H1 (cell line): ENCODE data around the gene MACF1. TPM values are rescaled to one million over a fixed set of nuclear protein-coding genes. Genes with fewer than 3 reads are reported as not detected.

Experiments
- CTCF ChIA-PET: fragments of 300-600 bp; sonication (Branson Sonifier 250); formaldehyde crosslinking; loops from one replicate; lab custom pipeline; 2021; ENCODE audit not compliant: partially characterized antibody; lab: Charles Lee
- POLR2A ChIA-PET: fragments of 300-600 bp; sonication (Branson Sonifier 250); formaldehyde crosslinking; loops from one replicate; lab custom pipeline; 2021; ENCODE audit warnings: inconsistent platforms; ENCODE audit not compliant: partially characterized antibody; lab: Charles Lee
- DNase-seq, 2 experiments: peaks; one replicate each; pipeline versions ENCODE4 v3.0.0 to v3.0.0-alpha.2; 2010 to 2022; ENCODE audit warnings: low spot score in 2 of 2, low read depth in 1 of 2, mixed read lengths in 1 of 2
- FAIRE-seq: peaks from 2 replicates; lab custom pipeline; 2011; peaks lifted over from hg19 to GRCh38; lab: Jason Lieb, UNC
- H2AFZ ChIP-seq: 2 replicates; pipeline ENCODE4 v1.8.1; 2012; ENCODE audit warnings: low read length, inconsistent platforms
- H2AK5ac ChIP-seq: 2 replicates; pipeline ENCODE4 v1.6.1; 2013; ENCODE audit warnings: low read depth, low read length
- H2BK120ac ChIP-seq: replicated peaks from 2 replicates; pipeline ENCODE3; 2013; ENCODE audit warnings: low read depth, low read length, inconsistent platforms
- H2BK12ac ChIP-seq: 2 replicates; pipeline ENCODE4 v1.6.1; 2013; ENCODE audit warnings: low read depth, low read length
- H2BK15ac ChIP-seq: 2 replicates; pipeline ENCODE4 v1.6.1; 2013; ENCODE audit warnings: low read length
- H2BK20ac ChIP-seq: 2 replicates; pipeline ENCODE4 v1.6.1; 2013; ENCODE audit warnings: low read length
- H2BK5ac ChIP-seq: 2 replicates; pipeline ENCODE4 v1.6.1; 2013; ENCODE audit warnings: low read depth, low read length
- H3K14ac ChIP-seq: 2 replicates; pipeline ENCODE4 v1.6.1; 2013; ENCODE audit warnings: inconsistent platforms; ENCODE audit not compliant: insufficient read length
- H3K18ac ChIP-seq: 2 replicates; pipeline ENCODE4 v1.6.1; 2013; ENCODE audit warnings: low read length; ENCODE audit errors: extremely low read depth
- H3K23ac ChIP-seq: 2 replicates; pipeline ENCODE4 v1.6.1; 2013; ENCODE audit warnings: inconsistent platforms; ENCODE audit not compliant: insufficient read length
- H3K23me2 ChIP-seq: 2 replicates; pipeline ENCODE4 v1.6.1; 2013; ENCODE audit warnings: low read depth, low read length
- H3K27ac ChIP-seq: 2 replicates; pipeline ENCODE4 v1.6.1; 2011; ENCODE audit warnings: low read depth, low read length, inconsistent platforms
- H3K27me3 ChIP-seq, 4 experiments: replicated peaks in 1 of 4; 1 replicate in 1 of 4; 2 replicates in 3 of 4; pipeline versions ENCODE4 v1.6.1 to v1.8.1; 2011 to 2013; ENCODE audit warnings: low read length in 3 of 4, mild to moderate bottlenecking in 3 of 4, inconsistent platforms in 2 of 4, mixed read lengths in 2 of 4, moderate library complexity in 1 of 4; ENCODE audit not compliant: control insufficient read depth in 3 of 4, insufficient read depth in 3 of 4; ENCODE audit errors: extremely low read depth in 1 of 4
- H3K36me3 ChIP-seq, 4 experiments: 2 replicates each; pipeline versions ENCODE4 v1.6.1 to v1.8.1; 2011 to 2013; ENCODE audit warnings: mild to moderate bottlenecking in 4 of 4, low read length in 3 of 4, moderate library complexity in 2 of 4, control low read depth in 1 of 4, inconsistent platforms in 1 of 4; ENCODE audit not compliant: insufficient read depth in 4 of 4, control insufficient read depth in 2 of 4
- H3K4ac ChIP-seq: replicated peaks from 2 replicates; pipeline ENCODE3; 2013; ENCODE audit warnings: low read length, low read depth, mixed read lengths, inconsistent platforms; ENCODE audit not compliant: insufficient read length
- H3K4me1 ChIP-seq, 4 experiments: replicated peaks in 1 of 4; 1 replicate in 1 of 4; 2 replicates in 3 of 4; pipeline versions ENCODE4 v1.6.1 to v1.8.1; 2011 to 2013; ENCODE audit warnings: low read length in 3 of 4, inconsistent platforms in 2 of 4, mixed read lengths in 1 of 4; ENCODE audit not compliant: insufficient read depth in 4 of 4, control insufficient read depth in 3 of 4
- H3K4me2 ChIP-seq, 2 experiments: 2 replicates each; pipeline versions ENCODE4 v1.6.1 to v1.8.1; 2011 to 2013; ENCODE audit warnings: low read depth in 2 of 2, low read length in 2 of 2, control low read depth in 1 of 2, inconsistent platforms in 1 of 2, mild to moderate bottlenecking in 1 of 2; ENCODE audit not compliant: insufficient read depth in 1 of 2
- H3K4me3 ChIP-seq, 4 experiments: fragments of 200-600, 300-600 bp in 1 of 4; sonication (generic), shearing (Covaris generic), sonication (Bioruptor Twin) in 1 of 4; 2 replicates each; pipeline versions ENCODE4 v1.5.1 to v1.8.1; 2011 to 2016; ENCODE audit warnings: low read length in 4 of 4, low read depth in 3 of 4, control low read depth in 2 of 4, inconsistent platforms in 2 of 4, mild to moderate bottlenecking in 2 of 4, mixed read lengths in 1 of 4, moderate library complexity in 1 of 4; ENCODE audit not compliant: insufficient read depth in 2 of 4; ENCODE audit errors: extremely low read depth in 1 of 4
- H3K56ac ChIP-seq: replicated peaks from 2 replicates; pipeline ENCODE3; 2013; ENCODE audit warnings: low read depth, mild to moderate bottlenecking, mixed read lengths, low read length, inconsistent platforms; ENCODE audit not compliant: insufficient read length
- H3K79me1 ChIP-seq: 2 replicates; pipeline ENCODE4 v1.6.1; 2013; ENCODE audit warnings: low read depth, low read length, control low read depth
- H3K79me2 ChIP-seq, 2 experiments: 2 replicates each; pipeline versions ENCODE4 v1.6.1 to v1.8.1; 2012 to 2013; ENCODE audit warnings: low read length in 2 of 2, mild to moderate bottlenecking in 2 of 2, inconsistent platforms in 1 of 2; ENCODE audit not compliant: insufficient read depth in 2 of 2, control insufficient read depth in 1 of 2
- H3K9ac ChIP-seq, 4 experiments: replicated peaks in 1 of 4; 1 replicate in 1 of 4; 2 replicates in 3 of 4; pipeline versions ENCODE4 v1.6.1 to v1.8.1; 2011 to 2013; ENCODE audit warnings: low read depth in 3 of 4, low read length in 3 of 4, control low read depth in 2 of 4, mild to moderate bottlenecking in 2 of 4, moderate library complexity in 2 of 4, inconsistent platforms in 1 of 4; ENCODE audit errors: extremely low read depth in 1 of 4
- H3K9me3 ChIP-seq, 2 experiments: 2 replicates each; pipeline versions ENCODE4 v1.6.1 to v1.8.1; 2012 to 2013; ENCODE audit warnings: mild to moderate bottlenecking in 2 of 2, moderate library complexity in 2 of 2, control low read depth in 1 of 2, inconsistent platforms in 1 of 2, low read depth in 1 of 2, low read length in 1 of 2, mixed read lengths in 1 of 2; ENCODE audit not compliant: insufficient read depth in 2 of 2
- H4K20me1 ChIP-seq, 2 experiments: replicated peaks in 1 of 2; 2 replicates each; pipeline versions ENCODE3 to v1.8.1; 2011 to 2013; ENCODE audit warnings: inconsistent platforms in 2 of 2, low read length in 2 of 2, mild to moderate bottlenecking in 1 of 2; ENCODE audit not compliant: insufficient read depth in 2 of 2, control insufficient read depth in 1 of 2
- H4K5ac ChIP-seq: 2 replicates; pipeline ENCODE4 v1.6.1; 2013; ENCODE audit warnings: low read length, low read depth, mixed read lengths, inconsistent platforms; ENCODE audit not compliant: insufficient read length
- H4K8ac ChIP-seq: 2 replicates; pipeline ENCODE4 v1.8.0; 2013; ENCODE audit warnings: mild to moderate bottlenecking, moderate library complexity, low read length, inconsistent platforms; ENCODE audit not compliant: insufficient read depth; ENCODE audit errors: extremely low read depth
- H4K91ac ChIP-seq: replicated peaks from 2 replicates; pipeline ENCODE3; 2013; ENCODE audit warnings: low read length, mixed read lengths, inconsistent platforms; ENCODE audit not compliant: insufficient read length
- CBX5 ChIP-seq: fragments of 300-800, 300-1000 bp; sonication (generic); IDR thresholded peaks from 2 replicates; pipeline ENCODE4 v1.7.1; 2016; ENCODE audit warnings: antibody characterized with exemption, low read length, low read depth
- HDAC2 ChIP-seq, 2 experiments: fragments of 300-600 bp in 1 of 2; sonication (generic) in 1 of 2; IDR thresholded peaks; 2 replicates each; pipeline ENCODE4 v1.6.1; 2011 to 2012; ENCODE audit warnings: low read depth in 2 of 2, low read length in 2 of 2, mild to moderate bottlenecking in 2 of 2, moderate library complexity in 2 of 2, borderline replicate concordance in 1 of 2, inconsistent platforms in 1 of 2
- HDAC6 ChIP-seq: IDR thresholded peaks from one replicate; pipeline ENCODE4 v1.7.1; 2012; ENCODE audit warnings: low read depth, mild to moderate bottlenecking, inconsistent platforms, low read length, moderate library complexity
- KDM1A ChIP-seq: fragments of 200-600, 300-600 bp; sonication (generic); IDR thresholded peaks from 2 replicates; pipeline ENCODE4 v1.7.1; 2016; ENCODE audit warnings: mild to moderate bottlenecking, low read length, borderline replicate concordance
- KDM4A ChIP-seq: IDR thresholded peaks from one replicate; pipeline ENCODE4 v1.7.1; 2012; ENCODE audit warnings: low read depth, mild to moderate bottlenecking, moderate library complexity, low read length, inconsistent platforms; ENCODE audit not compliant: severe bottlenecking
- PHF8 ChIP-seq: fragments of 200-600 bp; sonication (generic); conservative IDR thresholded peaks from 2 replicates; pipeline ENCODE4 v1.7.1; 2012; ENCODE audit warnings: low read depth, mild to moderate bottlenecking, inconsistent platforms, low read length, moderate library complexity
- RBBP5 ChIP-seq: IDR thresholded peaks from 2 replicates; pipeline ENCODE4 v1.7.1; 2012; ENCODE audit warnings: low read depth, mild to moderate bottlenecking, inconsistent platforms, low read length, moderate library complexity, borderline replicate concordance
- SIRT6 ChIP-seq: IDR thresholded peaks from one replicate; pipeline ENCODE4 v1.7.1; 2012; ENCODE audit warnings: low read length, inconsistent platforms
- SIX5 ChIP-seq: IDR thresholded peaks from 2 replicates; pipeline ENCODE4 v1.6.1; 2011; ENCODE audit warnings: mild to moderate bottlenecking, low read depth, low read length
- SUZ12 ChIP-seq: fragments of 200-600 bp; sonication (generic); IDR thresholded peaks from 2 replicates; pipeline ENCODE4 v1.6.1; 2012; ENCODE audit warnings: mild to moderate bottlenecking, inconsistent platforms, low read length, moderate library complexity, mixed read lengths
- TCF12 ChIP-seq: IDR thresholded peaks from 2 replicates; pipeline ENCODE4 v1.6.1; 2011; ENCODE audit warnings: low read depth, mild to moderate bottlenecking, low read length
- WGBS, 2 experiments: shearing (Covaris generic) in 1 of 2; methylation state at CpG; one replicate each; pipeline versions ENCODE4 v1.1.6 to v1.1.7; 2013 to 2015; ENCODE audit warnings: low lambda C conversion rate in 2 of 2, mixed read lengths in 2 of 2, inconsistent platforms in 1 of 2, low coverage in 1 of 2, missing lambda C conversion rate in 1 of 2; ENCODE audit not compliant: insufficient replicate concordance in 2 of 2, insufficient coverage in 1 of 2, insufficient read length in 1 of 2; ENCODE audit errors: extremely low coverage in 1 of 2, missing lambda C conversion rate in 1 of 2; 5-methylcytosine and 5-hydroxymethylcytosine counted together
- polyA plus RNA-seq, 7 experiments: library from polyadenylated mRNA; depleted of rRNA in 3 of 7; stranded (reverse) in 5 of 7; unstranded in 2 of 7; fragments of >200 nt in 5 of 7; fragments of 200-250 nt in 2 of 7; gene quantifications; 1 replicate in 5 of 7; 2 replicates in 1 of 7; 4 replicates in 1 of 7; pipeline versions ENCODE4 v1.2.1 to v1.2.3, GENCODE V29; 2011 to 2013; ENCODE audit warnings: missing spikeins in 2 of 7, mixed read lengths in 2 of 7
- total RNA-seq: library from RNA; stranded (reverse); fragmentation: NEBNext Ultra II Directional; extraction: Animal tissue kit (Norgen Biotek cat#: 25700); gene quantifications from 2 replicates; pipeline ENCODE4 v1.2.1, GENCODE V29; 2021
- TF ChIP-seq, protein P1 (sequence below): IDR thresholded peaks from 2 replicates; pipeline ENCODE4 v1.6.1; 2012; ENCODE audit warnings: inconsistent platforms

MACF1 gene
- total and polyA plus RNA-seq, 2 of the 8 experiments (the other 6 are each of a cell fraction or from before 2014, with no cell fraction given), result 59.8 to 285 TPM

DNA sequence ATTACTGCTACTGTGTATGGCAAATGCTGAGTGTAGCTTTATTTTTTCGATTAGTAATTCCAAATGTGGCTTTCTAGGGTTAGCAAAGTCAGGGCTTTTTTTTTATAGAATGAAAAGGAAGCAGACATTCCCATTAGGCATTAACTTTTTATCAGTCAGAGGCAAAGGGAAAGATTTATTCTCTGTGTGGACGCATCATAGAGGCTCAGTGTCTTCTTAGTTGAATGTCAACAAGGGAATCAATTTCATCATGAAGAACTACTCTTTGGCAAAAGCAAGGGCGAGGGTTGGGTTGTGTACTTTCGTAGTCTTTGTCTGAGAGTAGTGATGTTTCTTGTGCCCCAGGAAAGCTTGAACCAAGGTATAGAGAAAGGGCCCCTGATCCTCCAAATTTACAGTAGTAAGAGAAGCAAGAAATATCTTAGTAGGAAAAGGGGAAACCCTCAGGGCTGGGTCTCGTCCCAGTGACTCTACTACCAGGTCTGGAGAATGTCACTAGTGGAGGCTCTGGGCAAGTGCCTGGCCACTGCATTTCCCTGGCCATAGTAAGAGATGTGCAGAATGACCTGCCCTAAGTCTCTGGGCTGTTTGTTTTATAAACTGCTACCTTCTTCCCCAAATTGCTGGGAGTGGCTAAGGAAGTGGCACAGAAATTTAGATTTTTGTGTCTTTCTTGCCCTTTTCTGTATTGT lies 30.0 kb upstream of the MACF1 start:
- Histone ChIP-seq H3K79me1 (no peaks in the 10 kb centered on the region; the same call in 1 of the 2 replicates), H3K23ac (no peak overlapping the region), H3K4me3 (no peak overlapping the region), H3K27me3 (no peaks in the 10 kb centered on the region), H2AFZ (no peak overlapping the region), H3K18ac (no peak overlapping the region), H2BK120ac (no peak overlapping the region), H2AK5ac (no peak overlapping the region), H3K4me2 (no peak overlapping the region), H4K8ac (no peak overlapping the region), H3K14ac (no peak overlapping the region), H3K9ac (no peak overlapping the region), H3K36me3 (no peaks in the 10 kb centered on the region), H4K5ac (no peak overlapping the region), H2BK15ac (no peak overlapping the region), H3K79me2 (peaks cover 7 to 88% of the 10 kb centered on the region in 2 experiments), H3K56ac (no peak overlapping the region), H2BK20ac (no peak overlapping the region), H2BK5ac (no peak overlapping the region), H4K91ac (no peak overlapping the region), H3K4ac (no peak overlapping the region), H3K9me3 (no peaks in the 10 kb centered on the region), H3K27ac (no peak overlapping the region), H4K20me1 (peaks cover 0 to 5% of the 10 kb centered on the region in 2 experiments), H2BK12ac (no peak overlapping the region), H3K23me2 (no peaks in the 10 kb centered on the region), H3K4me1 (peaks cover 3 to 25% (median 17%) of the 10 kb centered on the region in 4 experiments)
- CTCF ChIA-PET, result interaction anchor here (0.6 to 1.2 kb wide), 7 partner anchors 9 to 80 kb away, joined by 3 to 10 read pairs (median 3); no protein-coding TSS in a partner anchor
- no peak for FAIRE-seq
- DNase-seq, result no peak
- POLR2A ChIA-PET, result interaction anchor here (1.1 kb wide), 2 partner anchors 9 to 13 kb away, joined by 3 to 4 read pairs; no protein-coding TSS in a partner anchor
- 79% methylated on average over 5 of the region's 5 CpGs; no CpG with 5 or more reads in 1 of the 2 experiments for WGBS, 2 experiments
- TF ChIP-seq SUZ12 (no peak), PHF8 (no peak), SIX5 (no peak), SIRT6 (no peak), TCF12 (no peak), HDAC2 (IDR thresholded peaks at IDR 0.05; ENCODE audit: borderline replicate concordance in 1 of 2, low read depth in 2 of 2, low read length in 2 of 2) (no peak), KDM1A (no peak), HDAC6 (no peak), RBBP5 (no peak), CBX5 (no peak), KDM4A (no peak)
- TF ChIP-seq, protein P1, sequence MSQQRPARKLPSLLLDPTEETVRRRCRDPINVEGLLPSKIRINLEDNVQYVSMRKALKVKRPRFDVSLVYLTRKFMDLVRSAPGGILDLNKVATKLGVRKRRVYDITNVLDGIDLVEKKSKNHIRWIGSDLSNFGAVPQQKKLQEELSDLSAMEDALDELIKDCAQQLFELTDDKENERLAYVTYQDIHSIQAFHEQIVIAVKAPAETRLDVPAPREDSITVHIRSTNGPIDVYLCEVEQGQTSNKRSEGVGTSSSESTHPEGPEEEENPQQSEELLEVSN, result no peak
